GM21825 (cell line): ENCODE results near the gene COL4A6.

ENCODE experiments used
- ATAC-seq: cut with Tn5 transposase; IDR thresholded peaks from one replicate; pipeline ENCODE4 v1.9.1; 2021; ENCODE audit warnings: mild to moderate bottlenecking, moderate library complexity; ENCODE audit not compliant: unreplicated experiment

COL4A6 gene

GRCh38 chrX:108165383-108166111 lies 272.7 kb downstream of the COL4A6 start:
- ATAC-seq, result no peak

GRCh38 chrX:108163333-108164082 lies 274.7 kb downstream of the COL4A6 start:
- ATAC-seq, result no peak

- no peak for ATAC-seq
These were observed 276.0 kb downstream of the COL4A6 start for GRCh38 chrX:108162265-108162664.

DNA sequence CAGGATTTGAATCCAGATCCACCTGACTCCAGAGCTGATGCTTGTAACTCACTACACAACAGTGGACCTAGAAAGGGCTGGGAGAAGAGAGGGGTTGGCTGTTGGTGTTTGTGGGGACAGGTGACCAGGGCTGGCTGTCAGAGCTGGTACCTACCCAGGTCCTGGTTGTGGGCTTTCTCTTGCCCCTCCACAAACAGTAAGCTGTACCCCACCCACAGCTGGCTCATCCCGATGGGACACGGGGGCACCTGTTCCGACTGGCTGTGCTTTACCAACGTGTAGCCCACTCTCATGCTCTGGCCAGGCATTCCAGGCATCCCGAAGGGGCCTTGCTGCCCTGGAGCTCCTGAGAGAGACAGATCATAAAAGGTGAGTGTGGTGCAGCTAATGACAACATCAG lies 277.9 kb downstream of the COL4A6 start:
- ATAC-seq, result no peak

GRCh38 chrX:108159028-108159670 lies 279.1 kb downstream of the COL4A6 start:
- ATAC-seq, result no peak

GRCh38 chrX:108157628-108158027 lies 280.6 kb downstream of the COL4A6 start:
- no peak for ATAC-seq

DNA sequence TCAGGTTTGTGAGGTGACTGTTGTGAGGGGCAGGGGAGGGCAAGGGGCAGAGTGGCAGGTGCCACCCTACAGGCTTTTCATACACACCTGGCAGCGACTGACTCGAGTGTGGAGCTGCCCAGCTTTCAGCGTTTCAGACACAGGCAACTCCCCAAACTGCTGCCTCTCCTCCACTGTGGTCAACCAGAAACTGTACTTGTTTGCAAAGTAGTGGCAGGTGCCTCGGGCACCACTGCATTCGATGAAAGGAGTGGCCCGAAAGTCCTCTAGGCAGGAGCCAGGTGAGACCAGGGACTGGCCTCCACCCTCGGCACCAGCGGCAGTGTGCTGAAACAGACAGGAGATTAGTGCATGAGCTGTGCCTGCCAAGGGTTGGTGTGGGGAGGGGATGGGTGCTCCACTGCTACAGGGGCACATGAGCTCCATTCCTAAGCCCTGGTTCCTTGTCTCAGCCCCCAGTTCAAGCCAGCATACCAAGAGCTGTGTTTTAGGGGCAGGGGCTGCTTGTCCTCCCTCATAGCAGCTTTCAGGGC lies 281.2 kb downstream of the COL4A6 start:
- ATAC-seq, result no peak

GRCh38 chrX:108156082-108156481 lies 282.1 kb downstream of the COL4A6 start:
- ATAC-seq, result no peak

GRCh38 chrX:108148524-108148923 lies 289.7 kb downstream of the COL4A6 start:
- no peak for ATAC-seq

DNA sequence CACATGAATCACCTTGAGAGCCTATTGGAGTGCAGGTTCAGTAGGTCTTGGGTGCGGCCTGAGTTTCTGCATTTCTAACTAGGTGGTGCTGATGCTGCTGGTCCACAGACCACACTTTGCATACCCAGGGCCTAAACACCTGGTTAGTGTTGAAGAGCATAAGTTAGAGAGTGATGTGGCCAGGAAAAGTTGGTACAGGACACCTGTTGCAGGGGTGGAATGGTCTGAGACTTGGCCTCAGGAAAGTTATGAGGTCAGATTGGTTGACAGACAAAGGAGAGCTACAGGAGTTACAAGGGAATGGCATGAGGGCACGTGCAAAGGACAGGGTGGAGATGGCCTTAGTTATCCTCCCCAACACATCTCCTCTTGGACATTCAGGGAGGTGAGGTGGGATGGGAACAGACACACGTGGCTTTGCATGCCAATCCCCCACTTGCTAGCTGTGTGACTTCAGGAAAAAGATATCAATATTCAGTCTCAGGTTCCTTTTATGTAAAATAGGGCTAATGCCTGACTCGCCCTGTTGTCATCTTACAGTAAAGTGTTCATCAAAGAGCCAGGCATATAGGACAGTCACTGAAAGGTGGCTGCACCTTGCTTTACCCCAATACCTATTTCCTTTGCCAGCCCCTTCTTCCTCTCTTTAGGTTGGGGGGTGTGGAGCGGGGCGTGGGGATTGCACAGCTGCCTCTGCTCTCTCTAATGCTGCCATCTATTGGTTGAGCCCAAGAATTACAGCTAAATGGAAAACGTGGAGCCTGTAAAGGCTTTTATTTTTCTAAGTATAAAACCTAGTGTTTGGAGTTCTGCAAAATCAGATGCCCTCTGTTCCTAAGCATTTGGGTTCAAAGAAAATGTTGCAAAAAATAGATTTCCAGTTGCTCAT lies 299.2 kb downstream of the COL4A6 start:
- ATAC-seq, result no peak

DNA sequence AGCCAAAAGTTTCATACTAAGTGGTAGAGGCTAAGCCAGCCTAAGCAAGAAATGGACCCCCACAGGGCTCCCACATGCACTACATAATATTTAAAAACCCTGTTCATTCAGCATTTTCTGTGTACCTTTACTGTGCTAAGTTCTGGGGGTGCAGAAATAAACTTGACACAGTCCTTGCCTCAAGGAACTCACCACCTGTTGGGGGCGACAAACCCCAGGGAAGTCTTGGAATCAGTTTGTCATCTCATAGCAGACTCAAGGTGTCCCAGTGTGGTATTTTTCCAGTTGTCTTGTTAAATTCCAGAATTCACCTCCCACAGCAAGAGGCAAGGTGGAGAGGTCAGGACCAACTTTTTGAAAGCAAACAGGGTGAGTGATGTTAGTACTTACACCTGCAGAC lies 303.5 kb downstream of the COL4A6 start:
- ATAC-seq, result no peak

DNA sequence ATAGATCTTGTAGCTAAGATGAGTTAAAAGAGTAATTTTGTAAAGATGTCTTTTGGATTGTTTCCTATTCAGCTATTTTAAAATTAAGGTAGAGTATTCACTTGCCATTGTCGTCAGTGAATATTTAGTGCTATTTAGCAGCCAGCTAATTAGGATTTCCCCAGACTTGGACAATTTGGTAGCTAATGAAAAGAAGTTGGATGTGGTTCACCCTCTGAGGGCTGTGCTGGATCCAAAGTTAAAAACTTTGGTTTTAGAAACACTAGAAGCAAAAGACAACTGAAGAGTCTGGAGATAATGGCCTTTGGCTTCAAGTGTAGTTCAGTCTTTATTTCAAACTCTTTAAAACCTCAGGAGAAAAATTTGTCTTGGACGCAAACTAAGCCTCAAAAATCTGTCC lies 305.3 kb downstream of the COL4A6 start:
- ATAC-seq, result no peak

- no peak for ATAC-seq
These were observed 306.2 kb downstream of the COL4A6 start for GRCh38 chrX:108132034-108132433.

DNA sequence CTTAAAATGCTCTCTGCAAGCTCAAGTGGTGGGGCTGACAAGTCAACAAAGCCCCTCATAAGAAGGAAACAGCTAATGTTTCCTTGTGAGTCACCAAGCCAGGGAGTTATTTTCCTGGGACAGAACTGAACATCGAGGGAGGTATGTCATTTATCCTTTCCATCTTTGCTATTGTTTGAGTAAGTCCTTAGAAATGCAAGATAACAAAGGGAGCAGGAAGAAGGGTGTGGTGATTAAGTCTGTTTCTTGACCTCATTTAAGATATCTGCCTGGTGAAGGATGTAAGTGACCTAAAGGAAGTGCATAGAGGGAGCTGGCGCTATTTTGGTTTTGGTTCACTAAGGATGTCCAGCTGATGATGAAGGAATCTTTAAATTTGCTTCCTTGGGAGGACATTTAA lies 306.8 kb downstream of the COL4A6 start:
- no peak for ATAC-seq

DNA sequence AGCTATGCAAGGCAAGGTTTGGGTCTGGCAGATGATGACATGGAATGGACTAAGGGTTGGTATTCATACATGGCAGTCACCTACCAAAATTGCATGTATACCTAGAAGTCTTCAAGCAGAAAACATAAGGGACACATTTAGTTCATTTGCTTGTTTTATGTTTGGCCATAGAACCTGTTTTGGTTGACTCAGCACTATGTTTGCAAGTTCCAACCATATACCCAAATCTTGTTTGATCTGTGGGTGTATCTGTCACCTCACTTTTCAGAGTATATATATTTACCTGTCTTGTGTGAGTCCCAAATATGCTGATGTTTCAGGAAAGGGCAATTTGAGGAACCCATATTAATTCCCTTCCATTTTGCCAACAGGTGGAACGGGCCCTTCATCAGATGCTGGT lies 307.3 kb downstream of the COL4A6 start:
- ATAC-seq, result no peak

- no peak for ATAC-seq
These were observed 311.1 kb downstream of the COL4A6 start for GRCh38 chrX:108127152-108127551.

DNA sequence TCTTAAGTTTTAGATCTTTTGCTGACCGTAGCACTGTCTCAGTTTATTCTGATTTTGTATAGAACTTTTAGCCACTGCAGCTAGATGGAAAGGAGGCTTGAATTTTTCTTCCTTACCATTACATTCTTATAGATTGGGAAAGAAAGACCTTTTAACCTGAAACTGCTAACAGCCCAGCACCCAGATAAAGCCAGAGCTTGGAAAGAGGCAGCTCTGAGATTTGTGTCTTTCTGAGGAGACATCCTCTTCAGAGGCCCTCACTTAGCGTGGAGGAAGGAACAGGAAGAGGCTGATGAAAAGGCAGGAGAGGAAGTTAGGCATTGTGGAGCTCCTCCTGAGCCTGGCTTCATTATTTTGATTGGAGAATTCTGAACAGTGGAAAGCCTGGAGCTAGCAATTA lies 311.6 kb downstream of the COL4A6 start:
- no peak for ATAC-seq

DNA sequence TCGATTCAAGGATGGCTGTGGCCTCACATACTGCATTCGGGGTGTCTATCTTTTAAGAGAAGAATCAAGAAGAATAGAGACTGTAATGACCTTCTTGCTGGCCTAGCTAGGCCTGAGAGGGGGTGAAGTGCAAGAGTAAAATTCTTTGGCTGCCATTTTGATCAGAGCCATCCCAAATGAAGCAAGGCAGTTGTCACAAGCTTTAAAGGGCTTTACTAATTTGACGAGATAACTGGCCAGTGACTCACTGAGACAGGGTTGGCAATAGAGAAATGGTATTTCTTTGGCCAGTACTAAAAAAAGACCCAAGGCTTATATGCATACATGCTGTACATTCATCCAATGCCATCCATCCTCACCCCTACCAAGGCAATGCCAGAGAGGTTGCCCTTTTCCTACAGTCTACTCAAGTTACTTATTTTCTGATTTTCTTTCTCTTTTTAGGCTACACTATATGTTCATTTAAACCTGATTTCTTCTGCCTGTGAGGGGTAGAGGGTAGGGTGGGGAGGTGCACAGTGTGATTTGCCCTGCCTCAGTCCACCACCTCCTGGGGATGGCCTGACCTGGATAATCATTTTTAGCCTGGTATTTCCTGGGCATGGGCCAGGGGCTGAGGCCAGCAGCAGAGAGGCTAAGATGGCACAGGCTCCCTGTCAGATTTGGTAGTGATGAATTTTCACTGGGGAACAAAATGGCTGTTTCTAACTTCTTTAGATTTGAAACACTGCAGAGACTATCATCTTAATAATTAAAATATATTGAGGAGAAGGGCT lies 314.4 kb downstream of the COL4A6 start:
- no peak for ATAC-seq

DNA sequence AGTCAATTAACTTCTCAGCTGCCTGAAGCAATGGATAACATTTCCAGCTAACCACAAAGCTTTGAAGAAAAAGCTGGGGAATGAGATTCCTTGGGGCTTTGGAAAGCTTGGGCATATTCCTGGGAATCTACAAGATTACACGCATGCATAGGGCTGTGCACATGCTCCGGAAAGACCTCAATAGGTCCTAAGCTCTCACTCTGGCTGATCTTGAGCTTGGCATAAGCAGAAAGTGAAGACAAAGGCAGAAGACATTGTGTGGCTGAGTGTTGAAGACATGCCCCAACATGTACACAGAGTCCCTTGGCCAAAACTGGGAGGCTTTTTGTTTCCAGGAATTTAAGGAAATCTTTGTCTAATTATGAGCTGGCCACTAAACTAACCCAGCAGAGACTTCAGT lies 315.5 kb downstream of the COL4A6 start:
- ATAC-seq, result no peak

DNA sequence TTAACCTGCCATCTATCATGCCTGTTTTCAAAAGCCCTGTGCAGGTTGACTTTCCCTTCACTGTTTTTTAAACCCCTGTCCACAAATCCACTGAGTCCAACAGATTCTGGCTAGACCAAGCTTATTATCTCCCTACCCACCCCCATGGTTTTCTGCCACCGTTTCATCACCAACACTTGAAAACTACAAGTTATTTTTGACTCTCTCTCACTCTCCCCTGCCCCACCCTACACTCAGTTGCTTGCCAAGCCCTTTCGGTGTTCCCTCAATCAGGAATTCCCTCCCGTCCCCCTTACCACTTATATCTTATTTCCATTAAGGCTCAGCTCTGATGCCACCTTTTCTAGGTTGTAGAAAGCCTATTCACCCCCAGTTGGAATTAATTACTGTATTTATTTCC lies 316.9 kb downstream of the COL4A6 start:
- ATAC-seq, result no peak
